ENCODE data around the gene HBP1. TPM values are rescaled to one million over a fixed set of nuclear protein-coding genes. Genes with fewer than 3 reads are reported as not detected.

The HBP1 gene
- total and polyA plus RNA-seq, 2 of the 8 experiments (the other 6 are each of a cell fraction or from before 2014, with no cell fraction given): 28.9 to 29.2 TPM

- Histone ChIP-seq H3K27me3 (replicated peaks in 1 of 4; ENCODE audit: control insufficient read depth in 3 of 4, extremely low read depth in 1 of 4, insufficient read depth in 3 of 4, low read length in 3 of 4) (no peaks in the 10 kb centered on the region), H3K9ac (replicated peaks in 1 of 4; ENCODE audit: extremely low read depth in 1 of 4, low read depth in 3 of 4, low read length in 3 of 4) (no peak overlapping the region), H3K4me3 (ENCODE audit: extremely low read depth in 1 of 4, insufficient read depth in 2 of 4, low read depth in 3 of 4, low read length in 4 of 4) (no peak overlapping the region), H4K20me1 (replicated peaks in 1 of 2; ENCODE audit: control insufficient read depth in 1 of 2, insufficient read depth in 2 of 2, low read length in 2 of 2) (peaks cover 0 to 3% of the 10 kb centered on the region in 2 experiments), H4K91ac (replicated peaks; ENCODE audit: insufficient read length, low read length) (no peak overlapping the region), H2AK5ac (ENCODE audit: low read depth, low read length) (no peak overlapping the region), H3K4me2 (ENCODE audit: insufficient read depth in 1 of 2, low read depth in 2 of 2, low read length in 2 of 2) (no peak overlapping the region), H3K18ac (ENCODE audit: extremely low read depth, low read length) (no peak overlapping the region), H2BK12ac (ENCODE audit: low read depth, low read length) (no peak overlapping the region), H4K8ac (ENCODE audit: extremely low read depth, insufficient read depth, low read length) (no peak overlapping the region), H3K9me3 (ENCODE audit: insufficient read depth in 2 of 2, low read depth in 1 of 2, low read length in 1 of 2) (no peaks in the 10 kb centered on the region), H3K4ac (replicated peaks; ENCODE audit: insufficient read length, low read depth, low read length) (no peak overlapping the region), H3K14ac (ENCODE audit: insufficient read length) (no peak overlapping the region), H3K23me2 (ENCODE audit: low read depth, low read length) (no peaks in the 10 kb centered on the region), H4K5ac (ENCODE audit: insufficient read length, low read depth, low read length) (no peak overlapping the region), H3K56ac (replicated peaks; ENCODE audit: insufficient read length, low read depth, low read length) (no peak overlapping the region), H2BK20ac (ENCODE audit: low read length) (no peak overlapping the region), H3K4me1 (replicated peaks in 1 of 4; ENCODE audit: control insufficient read depth in 3 of 4, insufficient read depth in 4 of 4, low read length in 3 of 4) (no peaks in the 10 kb centered on the region), H3K79me2 (ENCODE audit: control insufficient read depth in 1 of 2, insufficient read depth in 2 of 2, low read length in 2 of 2) (no peaks in the 10 kb centered on the region), H3K27ac (ENCODE audit: low read depth, low read length) (no peak overlapping the region), H2BK15ac (ENCODE audit: low read length) (no peak overlapping the region), H3K36me3 (ENCODE audit: control insufficient read depth in 2 of 4, insufficient read depth in 4 of 4, low read length in 3 of 4) (peaks cover 7 to 65% (median 33%) of the 10 kb centered on the region in 4 experiments; a peak in 7 of 8 replicates), H2BK120ac (replicated peaks; ENCODE audit: low read depth, low read length) (no peak overlapping the region), H3K23ac (ENCODE audit: insufficient read length) (no peak overlapping the region), H2BK5ac (ENCODE audit: low read depth, low read length) (no peak overlapping the region), H3K79me1 (ENCODE audit: low read depth, low read length) (no peaks in the 10 kb centered on the region), H2AFZ (ENCODE audit: low read length) (no peak overlapping the region)
- WGBS, 2 experiments (ENCODE audit: extremely low coverage in 1 of 2, insufficient coverage in 1 of 2, insufficient read length in 1 of 2, insufficient replicate concordance in 2 of 2, low coverage in 1 of 2, low lambda C conversion rate in 2 of 2, missing lambda C conversion rate in 1 of 2): 82% methylated on average over 4 of the region's 4 CpGs; no CpG with 5 or more reads in 1 of the 2 experiments
- DNase-seq (ENCODE audit: low read depth in 1 of 2, low spot score in 2 of 2): no peak
- ChIA-PET POLR2A (ENCODE audit: partially characterized antibody) (no interaction called here), CTCF (ENCODE audit: partially characterized antibody) (no interaction called here)
- FAIRE-seq: no peak
- TF ChIP-seq USF2 (IDR thresholded peaks at IDR 0.05; ENCODE audit: low read length) (no peak), SUZ12 (IDR thresholded peaks at IDR 0.05; ENCODE audit: low read length) (no peak), FOSL1 (IDR thresholded peaks at IDR 0.05; ENCODE audit: insufficient read depth, low read depth, low read length) (no peak), MAX (IDR thresholded peaks at IDR 0.05) (no peak), CREB1 (IDR thresholded peaks at IDR 0.05) (no peak)
Measured at GRCh38 chr7:107186240-107186639, 17.4 kb downstream of the HBP1 start.

Measured in H1 (cell line).